ENCODE results near the gene ABHD14A.

The ABHD14A gene

DNA sequence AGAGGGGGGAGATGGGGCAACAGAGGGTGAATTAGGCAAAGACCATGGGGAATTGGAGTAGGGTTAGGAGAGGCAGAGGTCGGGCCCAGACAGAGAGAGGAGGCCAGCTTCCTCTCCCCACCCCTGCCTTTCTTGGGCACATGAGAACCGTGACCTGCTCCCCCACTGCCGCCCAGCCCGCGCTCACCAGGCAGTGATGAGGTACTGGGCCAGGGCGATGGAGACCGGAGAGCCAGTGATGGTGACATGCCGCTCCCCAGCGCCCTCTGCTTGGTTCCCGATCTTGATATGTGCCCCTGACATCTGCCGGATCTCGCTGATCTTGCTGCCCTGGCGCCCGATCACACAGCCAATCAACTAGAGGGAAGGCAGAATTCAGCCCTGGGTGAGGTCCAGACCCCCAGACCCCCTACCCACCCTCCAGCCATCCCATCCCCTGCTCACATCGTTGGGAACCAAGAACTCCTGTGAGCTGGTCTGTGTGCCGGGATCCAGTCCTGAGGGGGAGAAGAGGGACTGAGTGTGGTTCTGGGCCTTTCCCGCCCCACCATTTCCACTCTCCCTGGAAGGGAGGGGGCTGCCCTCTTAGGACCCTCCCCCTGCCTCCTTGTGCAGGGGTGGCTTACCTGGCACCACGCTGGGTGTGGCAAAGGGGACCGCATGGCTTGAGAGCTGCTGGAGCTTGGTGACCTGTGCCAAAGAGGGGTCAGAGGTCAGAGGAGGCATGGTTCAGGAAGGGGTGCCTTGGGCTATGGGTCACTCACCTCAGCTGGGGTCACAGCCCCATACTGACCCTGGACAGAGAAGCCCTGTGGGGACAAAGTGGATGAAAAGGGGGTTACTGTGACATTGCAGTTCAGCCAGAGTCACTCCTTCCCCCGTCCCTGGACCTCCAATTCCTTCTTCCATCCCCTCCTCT lies 16.0 kb upstream of the ABHD14A start:
- DNase-seq = no peak

DNA sequence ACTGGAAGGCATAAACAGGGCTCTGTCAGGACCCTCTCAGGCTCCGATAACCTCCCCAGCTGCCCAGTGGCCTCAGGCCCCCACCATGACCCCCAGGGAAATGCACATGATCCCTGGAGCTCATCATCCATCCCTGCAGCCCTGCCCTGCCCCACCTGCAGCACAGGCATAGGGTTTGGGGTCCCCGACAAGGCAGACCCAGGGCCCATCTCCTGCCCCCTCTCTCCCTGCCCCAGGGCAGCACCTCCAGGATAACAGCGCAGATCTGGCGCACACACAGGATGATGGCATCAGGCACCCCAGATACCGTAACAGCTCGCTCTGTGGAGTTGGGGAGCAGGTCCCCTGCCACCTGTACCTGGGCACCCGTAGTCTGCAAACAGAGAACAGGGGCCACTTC lies 15.2 kb upstream of the ABHD14A start:
- no peak for DNase-seq

GRCh38 chr3:51960386-51960785 lies 14.5 kb upstream of the ABHD14A start:
- no peak for DNase-seq

DNA sequence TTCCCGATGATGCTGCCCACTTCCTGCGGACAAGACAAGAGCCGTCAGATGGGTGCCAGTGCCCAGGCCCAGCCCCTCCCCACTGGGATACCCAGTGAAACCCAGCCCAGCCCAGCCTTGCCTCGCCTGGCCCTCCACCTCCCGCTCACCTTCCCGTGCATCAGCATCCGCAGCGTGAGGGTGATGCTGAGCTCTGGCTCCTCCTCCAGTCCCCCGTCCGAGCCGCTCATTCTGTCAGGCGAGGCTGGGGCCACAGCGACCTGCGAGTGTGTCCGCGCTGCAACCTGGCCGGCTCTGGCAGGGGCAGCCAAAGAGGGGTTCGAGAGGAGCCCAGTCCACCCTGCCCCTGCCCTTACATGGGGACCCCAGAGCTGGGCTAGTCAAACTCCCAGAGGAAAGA lies 13.9 kb upstream of the ABHD14A start:
- no peak for DNase-seq

DNA sequence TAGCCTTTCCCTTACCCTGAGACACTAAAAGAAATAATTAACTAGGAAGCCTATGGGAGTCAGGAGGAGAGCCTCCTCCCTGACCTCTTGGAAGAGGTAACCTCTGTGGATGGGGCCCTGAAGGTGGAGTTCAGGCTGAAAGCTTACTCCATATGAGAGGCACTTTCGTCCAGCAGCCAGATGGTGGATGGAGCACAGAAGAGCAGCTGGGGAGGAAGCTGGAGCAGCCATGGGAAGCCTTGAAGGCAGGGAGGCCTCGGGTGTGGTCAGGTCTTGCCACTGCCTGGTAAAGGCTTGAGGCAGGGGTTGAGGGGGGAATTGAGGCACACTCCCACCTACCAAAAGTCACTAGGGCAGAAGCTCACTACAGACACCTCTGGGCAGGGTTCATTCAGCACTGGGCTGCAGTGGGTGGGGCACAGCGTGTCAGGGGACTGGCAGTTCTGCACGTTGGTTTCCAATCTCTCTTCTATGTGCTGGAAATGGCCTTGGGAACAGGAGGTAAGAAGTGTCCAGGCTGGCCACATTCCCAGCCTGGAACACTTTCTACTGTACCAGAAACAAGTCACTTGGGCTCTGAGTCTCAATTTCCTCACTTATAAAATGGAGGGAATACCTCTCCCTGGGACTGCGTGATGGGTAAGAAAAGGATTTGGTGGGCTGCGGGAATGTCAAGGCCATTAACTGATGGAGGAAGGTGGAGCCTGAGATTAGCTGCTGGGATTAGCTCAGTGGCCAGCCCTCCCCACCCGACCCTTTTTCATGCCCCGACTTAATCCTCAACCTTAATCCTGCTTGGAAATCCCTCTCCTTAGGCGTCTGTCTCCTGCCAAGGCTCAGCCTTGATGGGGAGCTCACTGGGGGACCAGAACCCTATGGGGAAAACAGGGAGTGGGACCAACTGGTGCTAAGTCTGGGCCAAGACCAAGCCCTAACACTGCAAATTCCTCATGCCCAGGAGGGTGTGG lies 13.0 kb upstream of the ABHD14A start:
- DNase-seq = no peak

- DNase-seq = no peak
Measured at GRCh38 chr3:51962854-51963530, 11.9 kb upstream of the ABHD14A start.

DNA sequence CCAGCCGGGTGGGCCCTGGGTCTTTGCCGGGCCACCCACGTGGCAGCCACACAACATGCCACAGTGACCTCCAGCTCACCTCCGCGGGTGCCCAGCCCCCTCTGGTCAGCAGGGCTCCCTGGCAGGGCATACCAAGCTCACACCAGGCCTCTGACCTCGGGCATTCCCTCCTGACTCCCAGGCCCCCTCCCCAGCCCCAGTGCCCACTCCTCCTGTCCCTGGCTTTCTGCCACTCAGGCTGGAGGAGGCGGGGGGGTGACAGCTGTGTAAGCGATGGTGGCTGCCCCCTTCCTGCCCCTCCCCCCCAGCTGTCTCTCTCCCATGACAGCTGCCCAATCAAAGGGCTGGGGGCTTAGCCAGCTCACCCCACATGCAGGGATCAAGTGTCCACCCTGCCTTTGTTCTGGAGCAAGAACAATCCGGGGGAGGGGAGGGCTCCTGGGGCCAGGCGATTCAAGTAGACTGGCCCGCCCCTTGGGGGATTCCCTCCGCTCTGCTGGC lies 10.9 kb upstream of the ABHD14A start:
- DNase-seq = no peak

DNA sequence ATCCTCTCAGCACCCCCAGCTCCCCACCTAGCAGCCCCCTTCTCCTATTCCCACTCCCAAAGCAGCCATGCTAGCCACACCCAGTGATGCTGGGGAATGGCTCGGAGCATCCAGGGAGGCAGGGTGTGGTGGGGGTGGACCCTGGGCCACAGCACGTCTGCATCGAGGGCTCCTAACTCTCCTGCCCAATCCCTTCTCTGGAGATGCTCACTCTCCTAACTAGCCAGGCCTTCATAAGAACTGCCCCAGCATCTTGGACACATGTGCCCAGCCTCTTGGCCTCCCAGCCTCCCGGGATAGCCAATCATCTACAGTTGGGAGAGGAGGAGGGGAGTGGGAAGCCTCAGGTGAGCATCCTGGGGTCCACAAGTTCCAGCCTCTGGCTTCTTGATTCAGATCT lies 10.3 kb upstream of the ABHD14A start:
- no peak for DNase-seq

DNA sequence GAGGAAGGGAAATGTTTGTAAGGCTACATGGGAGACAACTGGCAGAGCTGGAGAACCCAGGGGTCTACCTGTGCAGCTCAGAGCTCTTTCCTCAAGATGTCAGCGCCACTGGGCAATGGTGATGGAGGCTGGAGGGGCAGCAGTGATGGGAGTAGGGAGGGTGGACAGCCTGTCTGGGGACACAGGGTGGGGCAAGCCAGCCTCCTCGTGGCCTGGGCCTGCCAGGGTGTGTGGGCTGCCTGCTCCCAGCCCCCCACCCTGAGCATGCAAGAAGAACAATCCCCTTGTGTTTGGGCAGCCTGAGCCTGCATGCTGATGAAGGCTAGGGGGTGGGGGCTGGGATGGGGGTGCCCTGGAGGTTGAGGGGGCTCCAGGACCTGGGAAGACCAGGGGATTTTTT lies 8.8 kb upstream of the ABHD14A start:
- DNase-seq = no peak

GRCh38 chr3:51966486-51966885 lies 8.4 kb upstream of the ABHD14A start:
- DNase-seq = no peak

- no peak for DNase-seq
Measured at GRCh38 chr3:51966922-51967383, 7.9 kb upstream of the ABHD14A start.

DNA sequence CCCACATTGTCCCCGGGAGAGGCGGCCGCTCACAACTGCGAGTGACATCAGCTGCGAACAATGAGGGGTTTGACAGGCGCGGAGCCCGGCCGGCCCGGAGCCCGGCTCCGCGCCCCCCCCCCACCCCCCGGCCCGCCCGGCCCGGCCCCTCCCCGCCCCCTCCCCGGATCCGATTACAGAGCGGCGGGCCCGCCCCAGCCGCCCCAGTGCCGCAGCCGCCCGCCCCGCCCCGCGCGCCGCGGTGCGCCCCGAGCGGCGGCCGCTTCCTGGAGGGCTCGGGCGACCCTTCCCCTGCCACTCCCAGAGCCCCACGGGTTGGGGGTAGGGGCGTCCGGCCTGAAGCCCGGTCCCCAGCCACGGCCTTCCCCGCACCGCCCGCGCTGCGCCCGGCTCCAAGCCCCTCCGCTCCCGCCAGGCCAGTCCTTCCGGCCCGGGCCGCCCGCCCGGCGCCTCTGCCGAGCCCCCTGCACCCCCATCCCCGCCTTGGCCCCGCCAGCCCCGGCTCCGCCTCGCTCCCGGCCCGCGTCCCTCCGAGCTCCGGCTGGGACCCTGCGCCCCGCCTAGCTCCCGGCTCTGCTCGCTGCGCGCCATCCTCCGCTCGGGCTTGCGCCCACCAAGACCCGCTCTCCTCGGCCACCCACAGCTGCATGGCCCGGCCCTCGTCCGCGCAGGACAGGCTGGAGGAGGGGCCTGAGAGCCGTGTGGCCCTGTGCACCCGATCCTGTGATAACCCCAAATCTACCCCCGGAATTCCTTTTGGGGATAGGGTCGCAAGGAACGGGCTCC lies 7.3 kb upstream of the ABHD14A start, which contains the start of gene PCBP4:
Gene PCBP4, minus strand, starts transcription at position 71 of the 786 bp plus-strand sequence. CDS start 6,214 bp downstream, outside the sequence.
- DNase-seq = no peak

DNA sequence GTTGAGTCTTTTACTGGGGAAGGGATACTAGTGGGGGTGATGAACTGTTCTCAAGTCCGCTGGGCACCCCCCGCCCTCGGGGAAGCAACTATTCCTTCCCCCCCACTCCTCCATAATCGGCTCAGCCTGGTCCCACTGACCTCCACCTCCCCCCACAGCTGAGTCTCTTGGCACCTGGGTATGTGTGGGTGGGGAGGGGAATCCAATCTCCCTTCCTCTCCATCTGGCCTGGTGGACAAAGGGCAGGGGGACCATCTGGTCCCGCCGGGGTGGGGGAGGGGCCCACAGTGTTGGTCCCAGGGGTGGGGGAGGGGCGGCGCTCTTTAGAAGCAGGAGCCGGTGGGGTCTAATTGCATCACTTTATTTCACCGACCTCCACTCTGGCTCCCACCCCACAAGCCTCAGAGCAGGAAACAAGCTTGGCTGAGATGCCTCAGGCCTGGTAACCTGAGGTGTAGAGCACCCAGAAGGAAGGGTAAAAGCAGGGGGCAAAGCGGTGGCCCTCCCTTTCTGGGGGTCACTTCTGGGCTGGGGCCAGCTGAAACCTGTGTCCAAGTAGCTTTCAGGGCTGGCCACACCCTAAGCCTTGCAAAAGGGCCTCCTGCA lies 6.6 kb upstream of the ABHD14A start:
- DNase-seq = no peak

DNA sequence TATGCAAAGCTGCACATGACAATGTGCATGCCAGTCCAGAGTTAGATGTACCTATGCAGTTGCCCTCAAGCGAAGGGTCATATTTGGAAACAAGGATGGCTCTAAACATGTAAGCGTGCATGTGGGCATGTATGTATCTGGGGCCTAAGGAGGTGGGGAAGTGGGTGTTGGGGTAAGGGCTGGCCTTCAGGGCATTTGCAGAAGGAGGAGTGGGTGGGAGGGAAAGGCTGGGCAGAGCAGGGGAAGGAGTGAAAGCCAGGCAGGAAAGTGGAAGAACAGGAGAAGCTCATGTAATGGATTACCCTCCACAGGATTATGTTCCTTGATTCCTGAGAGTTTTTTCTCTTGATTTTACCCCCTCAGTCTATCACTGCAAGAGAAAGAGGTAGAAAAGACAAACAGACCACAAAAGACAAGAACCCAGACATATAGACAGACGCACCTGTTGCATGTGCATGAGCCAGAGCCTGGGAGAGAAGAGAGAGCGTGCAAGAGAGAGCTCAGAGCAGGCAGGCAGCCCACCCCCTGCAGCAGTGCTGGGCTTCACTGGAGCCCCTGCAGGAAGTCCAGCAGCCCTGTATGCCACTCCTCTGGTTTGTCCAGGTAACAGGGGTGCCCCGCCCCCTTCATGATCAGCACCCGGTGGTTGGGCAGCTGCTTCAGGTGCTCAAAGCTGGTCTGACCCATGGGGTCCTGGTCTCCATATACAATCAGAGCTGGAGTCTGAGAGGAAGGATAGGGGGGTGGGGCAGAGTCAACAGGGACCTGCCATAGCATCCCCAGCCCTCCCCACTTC lies 5.8 kb upstream of the ABHD14A start:
- no peak for DNase-seq

DNA sequence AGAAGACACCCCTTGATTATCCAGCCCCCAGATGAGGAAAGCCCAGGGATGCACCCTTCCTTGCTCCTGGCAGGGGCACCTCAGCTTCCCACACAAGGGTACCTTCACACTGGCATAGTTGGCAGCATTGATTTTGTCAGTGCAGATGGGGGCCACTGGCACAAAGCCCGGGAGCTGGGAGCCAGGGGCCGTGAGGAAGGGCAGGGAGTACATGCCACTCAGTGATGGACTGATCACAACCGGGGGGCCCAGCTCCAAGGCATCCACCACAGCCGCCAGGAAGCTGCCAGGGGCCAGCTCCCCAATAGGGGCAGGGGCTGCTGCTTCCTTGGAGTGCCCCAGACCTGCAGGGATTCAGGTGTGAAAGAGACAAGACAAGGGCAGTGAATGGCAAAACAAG lies 5.0 kb upstream of the ABHD14A start:
- no peak for DNase-seq

DNA sequence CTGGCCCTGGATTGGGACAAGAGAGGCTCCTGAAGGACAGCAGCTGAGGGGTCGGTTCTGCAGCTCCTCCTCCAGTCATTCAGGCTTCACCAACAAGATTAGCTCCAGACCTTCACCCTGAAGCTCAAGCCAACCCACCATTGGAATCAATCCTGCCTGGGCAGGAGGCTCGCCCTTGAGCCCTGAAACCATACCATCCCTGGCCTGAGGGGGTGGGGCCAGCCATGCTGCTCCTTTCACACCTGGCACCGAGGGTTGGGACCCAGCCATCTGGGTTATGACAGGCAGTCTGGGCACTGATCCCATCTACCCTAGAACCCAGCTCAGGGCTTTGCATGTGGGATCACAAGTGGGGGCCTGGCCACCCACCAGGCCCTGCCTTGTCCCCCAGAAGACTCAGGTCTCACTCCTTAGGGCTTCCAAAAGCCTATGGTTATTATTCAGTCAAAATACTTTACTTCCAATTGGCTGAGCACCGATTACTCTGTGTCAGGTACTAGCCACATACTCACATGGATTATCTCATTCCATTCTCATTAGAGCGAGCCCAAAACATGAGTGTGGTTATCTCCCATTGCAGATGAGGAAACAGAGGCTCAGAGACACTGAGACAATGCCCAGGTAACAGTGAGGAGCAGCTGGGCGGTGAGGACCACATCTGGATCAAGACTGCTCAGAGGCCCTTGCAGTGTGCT lies 4.1 kb upstream of the ABHD14A start:
- DNase-seq = no peak

- no peak for DNase-seq
Measured at GRCh38 chr3:51971350-51971749, 3.5 kb upstream of the ABHD14A start.

DNA sequence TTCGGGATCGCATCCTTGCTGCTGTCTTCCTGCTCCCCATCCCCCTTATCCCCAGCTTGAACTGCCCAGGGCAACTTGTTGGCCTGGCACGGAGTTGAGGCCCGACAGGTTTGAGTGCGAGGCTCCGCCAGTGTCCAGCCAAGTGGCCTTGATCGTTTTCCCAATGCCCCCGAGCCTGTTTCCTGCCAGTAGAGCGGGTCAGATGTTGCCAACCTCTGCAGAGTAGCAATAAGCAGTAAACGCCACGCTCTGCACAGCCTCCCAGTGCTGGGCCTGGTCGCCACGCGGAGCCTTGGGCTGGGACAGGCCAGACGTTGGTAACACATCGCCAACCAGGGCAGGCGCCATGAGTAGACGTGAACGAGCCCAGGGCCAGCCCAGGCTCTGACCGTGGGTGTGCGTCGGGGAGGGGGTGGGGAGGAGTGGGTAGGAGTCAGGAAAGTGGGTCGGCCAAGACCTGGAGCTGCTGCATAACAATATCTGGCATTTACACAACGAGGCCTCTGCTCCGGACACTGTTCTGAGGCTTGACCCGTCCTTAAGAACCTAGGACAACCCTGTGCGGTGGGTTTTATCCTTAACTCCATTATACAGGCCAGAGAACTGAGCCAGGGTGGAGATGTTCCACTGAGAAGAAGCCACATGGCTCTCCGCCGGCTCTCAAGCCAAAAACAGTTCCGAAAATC lies 444 bp upstream of the ABHD14A start:
- no peak for DNase-seq

- no peak for DNase-seq
Measured at GRCh38 chr3:51975852-51976549, 1.1 kb downstream of the ABHD14A start.

Measured in KG1 (cell line).